ENCODE measurements around the gene HDAC2.
A peak's percentile ranks its signal among the peaks of the same experiment; 100 is the strongest.

Gene HDAC2

GRCh38 chr6:113959235-113959634, 11.7 kb downstream of the HDAC2 start:
- H3K4me3 ChIP-seq (ENCODE audit: control insufficient read depth, low read depth, low read length): no peak overlapping the region
- no peak for TF ChIP-seq CTCF (conservative IDR thresholded peaks at IDR 0.05; ENCODE audit: control insufficient read depth, insufficient read depth, low read depth, low read length)
- DNase-seq (ENCODE audit: low read depth): no peak

- TF ChIP-seq CTCF (conservative IDR thresholded peaks at IDR 0.05; ENCODE audit: control insufficient read depth, insufficient read depth, low read depth, low read length): no peak
Observed at GRCh38 chr6:113954653-113955052, 16.3 kb downstream of the HDAC2 start.

GRCh38 chr6:113953346-113953745, 17.6 kb downstream of the HDAC2 start:
- no peak overlapping the region for H3K4me3 ChIP-seq (ENCODE audit: control insufficient read depth, low read depth, low read length)
- peak; percentile 12 for DNase-seq (ENCODE audit: low read depth)
- TF ChIP-seq CTCF (conservative IDR thresholded peaks at IDR 0.05; ENCODE audit: control insufficient read depth, insufficient read depth, low read depth, low read length): no peak

More at GRCh38 chr6:113954653-113955052, 16.3 kb downstream of the HDAC2 start:
- DNase-seq (ENCODE audit: low read depth): no peak
- H3K4me3 ChIP-seq (ENCODE audit: control insufficient read depth, low read depth, low read length): no peak overlapping the region

GRCh38 chr6:113949499-113949898, 21.4 kb downstream of the HDAC2 start:
- no peak for DNase-seq (ENCODE audit: low read depth)
- TF ChIP-seq CTCF (conservative IDR thresholded peaks at IDR 0.05; ENCODE audit: control insufficient read depth, insufficient read depth, low read depth, low read length): no peak
- no peak overlapping the region for H3K4me3 ChIP-seq (ENCODE audit: control insufficient read depth, low read depth, low read length)

- peak; percentile 24 for DNase-seq (ENCODE audit: low read depth)
- TF ChIP-seq CTCF (conservative IDR thresholded peaks at IDR 0.05; ENCODE audit: control insufficient read depth, insufficient read depth, low read depth, low read length): no peak
- no peak overlapping the region for H3K4me3 ChIP-seq (ENCODE audit: control insufficient read depth, low read depth, low read length)
Observed at GRCh38 chr6:113944701-113945100, 26.2 kb downstream of the HDAC2 start.

- no peak for TF ChIP-seq CTCF (conservative IDR thresholded peaks at IDR 0.05; ENCODE audit: control insufficient read depth, insufficient read depth, low read depth, low read length)
- DNase-seq (ENCODE audit: low read depth): no peak
- H3K4me3 ChIP-seq (ENCODE audit: control insufficient read depth, low read depth, low read length): no peak overlapping the region
Observed at GRCh38 chr6:113939825-113940224, 31.1 kb downstream of the HDAC2 start.
